ENCODE results near the gene MYO3B.
"Not testable (repeated sequence)": the region's sequence is repeated elsewhere in the genome, so short reads cannot be mapped to it uniquely, and the experiment has no call there.

Gene MYO3B

GRCh38 chr2:170669909-170670308, 492.0 kb downstream of the MYO3B start:
- no peaks in the 10 kb centered on the region for H4K20me1 ChIP-seq
- TF ChIP-seq Cebpa-rat (IDR thresholded peaks at IDR 0.05): no peak
- no peaks in the 10 kb centered on the region for H3K4me1 ChIP-seq
- H3K9me3 ChIP-seq (replicated peaks in 1 of 11): no peaks in the 10 kb centered on the region
- H3K27me3 ChIP-seq: no peaks in the 10 kb centered on the region
- H3K4me3 ChIP-seq: no peak overlapping the region
- H3K36me3 ChIP-seq: no peaks in the 10 kb centered on the region
- H3K9ac ChIP-seq: no peak overlapping the region
- no peak overlapping the region for H3K4me2 ChIP-seq
- H3K27ac ChIP-seq: no peak overlapping the region

GRCh38 chr2:170670651-170671050, 492.7 kb downstream of the MYO3B start:
- Histone ChIP-seq H3K27ac (no peak overlapping the region), H3K4me3 (no peak overlapping the region), H3K9me3 (replicated peaks in 1 of 11) (no peaks in the 10 kb centered on the region), H3K9ac (no peak overlapping the region), H3K27me3 (no peaks in the 10 kb centered on the region), H3K36me3 (no peaks in the 10 kb centered on the region), H4K20me1 (no peaks in the 10 kb centered on the region), H3K4me2 (no peak overlapping the region), H3K4me1 (no peaks in the 10 kb centered on the region)
- no peak for TF ChIP-seq Cebpa-rat (IDR thresholded peaks at IDR 0.05)

- Histone ChIP-seq H3K4me2 (no peak overlapping the region), H3K27me3 (no peaks in the 10 kb centered on the region), H3K4me1 (no peaks in the 10 kb centered on the region), H3K4me3 (no peak overlapping the region), H3K9ac (no peak overlapping the region), H4K20me1 (no peaks in the 10 kb centered on the region), H3K27ac (no peak overlapping the region), H3K36me3 (no peaks in the 10 kb centered on the region), H3K9me3 (replicated peaks in 1 of 11) (no peaks in the 10 kb centered on the region)
- no peak for TF ChIP-seq Cebpa-rat (IDR thresholded peaks at IDR 0.05)
These were observed 493.1 kb downstream of the MYO3B start for GRCh38 chr2:170671079-170671478.

- not testable (repeated sequence) for H3K27ac ChIP-seq; H3K4me2 ChIP-seq; H3K4me3 ChIP-seq; H3K9ac ChIP-seq; H3K27me3 ChIP-seq; H3K4me1 ChIP-seq; H4K20me1 ChIP-seq; H3K36me3 ChIP-seq; H3K9me3 ChIP-seq (replicated peaks in 1 of 11)
These were observed 496.3 kb downstream of the MYO3B start for GRCh38 chr2:170674282-170674681.

- no peak for TF ChIP-seq Cebpa-rat (IDR thresholded peaks at IDR 0.05)
- Histone ChIP-seq H3K4me1 (no peaks in the 10 kb centered on the region), H4K20me1 (no peaks in the 10 kb centered on the region), H3K9me3 (replicated peaks in 1 of 11) (no peaks in the 10 kb centered on the region), H3K9ac (no peak overlapping the region), H3K27ac (no peak overlapping the region), H3K4me3 (no peak overlapping the region), H3K4me2 (no peak overlapping the region), H3K27me3 (no peaks in the 10 kb centered on the region), H3K36me3 (no peaks in the 10 kb centered on the region)
These were observed 497.8 kb downstream of the MYO3B start for GRCh38 chr2:170675701-170676100.

GRCh38 chr2:170679607-170680079, 501.7 kb downstream of the MYO3B start:
- TF ChIP-seq Cebpa-rat (IDR thresholded peaks at IDR 0.05): no peak
- Histone ChIP-seq H3K9ac (no peak overlapping the region), H3K4me1 (no peaks in the 10 kb centered on the region), H3K27me3 (no peaks in the 10 kb centered on the region), H3K4me3 (no peak overlapping the region), H3K4me2 (no peak overlapping the region), H3K36me3 (no peaks in the 10 kb centered on the region), H3K9me3 (replicated peaks in 1 of 11) (no peaks in the 10 kb centered on the region), H4K20me1 (no peaks in the 10 kb centered on the region), H3K27ac (no peak overlapping the region)

GRCh38 chr2:170680172-170680941, 502.4 kb downstream of the MYO3B start:
- H3K4me1 ChIP-seq: no peaks in the 10 kb centered on the region
- H3K36me3 ChIP-seq: no peaks in the 10 kb centered on the region
- H3K4me3 ChIP-seq: no peak overlapping the region
- no peak overlapping the region for H3K9ac ChIP-seq
- no peaks in the 10 kb centered on the region for H3K27me3 ChIP-seq
- H3K9me3 ChIP-seq (replicated peaks in 1 of 11): no peaks in the 10 kb centered on the region
- H3K4me2 ChIP-seq: no peak overlapping the region
- TF ChIP-seq Cebpa-rat (IDR thresholded peaks at IDR 0.05): no peak
- no peaks in the 10 kb centered on the region for H4K20me1 ChIP-seq
- H3K27ac ChIP-seq: no peak overlapping the region

GRCh38 chr2:170681311-170681710, 503.4 kb downstream of the MYO3B start:
- no peak overlapping the region for H3K4me3 ChIP-seq
- no peaks in the 10 kb centered on the region for H3K9me3 ChIP-seq (replicated peaks in 1 of 11)
- H3K4me2 ChIP-seq: no peak overlapping the region
- no peak for TF ChIP-seq Cebpa-rat (IDR thresholded peaks at IDR 0.05)
- no peaks in the 10 kb centered on the region for H3K4me1 ChIP-seq
- no peaks in the 10 kb centered on the region for H4K20me1 ChIP-seq
- H3K27ac ChIP-seq: no peak overlapping the region
- no peaks in the 10 kb centered on the region for H3K36me3 ChIP-seq
- H3K9ac ChIP-seq: no peak overlapping the region
- no peaks in the 10 kb centered on the region for H3K27me3 ChIP-seq

- no peaks in the 10 kb centered on the region for H3K4me1 ChIP-seq
- H3K9ac ChIP-seq: no peak overlapping the region
- H3K4me2 ChIP-seq: no peak overlapping the region
- no peak overlapping the region for H3K27ac ChIP-seq
- H3K27me3 ChIP-seq: no peaks in the 10 kb centered on the region
- TF ChIP-seq Cebpa-rat (IDR thresholded peaks at IDR 0.05): no peak
- H3K36me3 ChIP-seq: no peaks in the 10 kb centered on the region
- H3K9me3 ChIP-seq (replicated peaks in 1 of 11): no peaks in the 10 kb centered on the region
- no peak overlapping the region for H3K4me3 ChIP-seq
- no peaks in the 10 kb centered on the region for H4K20me1 ChIP-seq
These were observed 507.6 kb downstream of the MYO3B start for GRCh38 chr2:170685591-170685990.

- H3K4me1 ChIP-seq: no peaks in the 10 kb centered on the region
- no peak overlapping the region for H3K4me2 ChIP-seq
- no peaks in the 10 kb centered on the region for H3K27me3 ChIP-seq
- no peaks in the 10 kb centered on the region for H4K20me1 ChIP-seq
- no peak for TF ChIP-seq Cebpa-rat (IDR thresholded peaks at IDR 0.05)
- H3K36me3 ChIP-seq: no peaks in the 10 kb centered on the region
- no peak overlapping the region for H3K9ac ChIP-seq
- no peak overlapping the region for H3K4me3 ChIP-seq
- H3K9me3 ChIP-seq (replicated peaks in 1 of 11): no peaks in the 10 kb centered on the region
- H3K27ac ChIP-seq: no peak overlapping the region
These were observed 511.5 kb downstream of the MYO3B start for GRCh38 chr2:170689481-170689880.
